WERI-Rb-1 (cell line): ENCODE data around the gene UXT.
"Not testable (repeated sequence)": the region's sequence is repeated elsewhere in the genome, so short reads cannot be mapped to it uniquely, and the experiment has no call there.

ENCODE experiments used
- DNase-seq: peaks from one replicate; pipeline ENCODE4 v3.0.0-alpha.2; 2020
- H3K27ac ChIP-seq: fragments of 250-450 bp; sonication (Bioruptor Pico); 2 replicates; pipeline ENCODE4 v1.5.1; 2020; ENCODE audit warnings: mild to moderate bottlenecking, moderate library complexity
- H3K27me3 ChIP-seq: fragments of 250-450 bp; sonication (Bioruptor Pico); 2 replicates; pipeline ENCODE4 v1.5.1; 2021; ENCODE audit warnings: mild to moderate bottlenecking, low read depth, moderate library complexity; ENCODE audit not compliant: insufficient read depth, severe bottlenecking
- H3K36me3 ChIP-seq: fragments of 250-450 bp; sonication (Bioruptor Pico); 2 replicates; pipeline ENCODE4 v1.5.1; 2020; ENCODE audit warnings: mild to moderate bottlenecking, moderate library complexity
- H3K4me3 ChIP-seq: 2 replicates; pipeline ENCODE4 v1.5.1; 2011; ENCODE audit warnings: low read depth, mild to moderate bottlenecking, control low read depth, low read length
- H3K9me3 ChIP-seq: fragments of 250-450 bp; sonication (Bioruptor Pico); 2 replicates; pipeline ENCODE4 v1.5.1; 2021; ENCODE audit warnings: mild to moderate bottlenecking, moderate library complexity; ENCODE audit not compliant: severe bottlenecking
- CTCF ChIP-seq: IDR thresholded peaks from 2 replicates; pipeline ENCODE4 v1.5.1; 2011; ENCODE audit warnings: low read depth, mild to moderate bottlenecking, control low read depth, inconsistent platforms, low read length

Gene UXT

DNA sequence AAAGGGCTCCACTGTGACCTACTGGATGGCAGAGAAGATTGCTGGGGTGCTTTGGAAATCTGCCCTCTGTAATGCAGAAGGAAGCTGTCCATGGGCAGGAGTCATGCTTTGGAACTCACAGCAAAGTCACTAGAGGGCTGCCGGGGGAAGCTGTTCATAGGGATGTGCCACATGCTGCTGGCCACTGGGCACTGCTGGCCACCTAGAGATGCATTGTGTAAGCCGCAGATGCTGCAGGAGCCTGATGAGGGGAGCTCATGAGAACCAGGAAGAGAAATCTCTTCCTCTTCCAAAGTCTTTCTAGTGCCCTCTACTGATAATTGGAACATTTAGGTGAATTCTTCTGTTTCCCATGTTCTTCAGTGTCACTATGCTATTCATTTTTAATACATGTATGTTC lies 31.2 kb upstream of the UXT start:
- no peak for DNase-seq
- Histone ChIP-seq H3K27ac (no peak overlapping the region), H3K27me3 (no peaks in the 10 kb centered on the region), H3K9me3 (no peaks in the 10 kb centered on the region), H3K36me3 (no peaks in the 10 kb centered on the region), H3K4me3 (no peak overlapping the region)
- TF ChIP-seq CTCF, result no peak

DNA sequence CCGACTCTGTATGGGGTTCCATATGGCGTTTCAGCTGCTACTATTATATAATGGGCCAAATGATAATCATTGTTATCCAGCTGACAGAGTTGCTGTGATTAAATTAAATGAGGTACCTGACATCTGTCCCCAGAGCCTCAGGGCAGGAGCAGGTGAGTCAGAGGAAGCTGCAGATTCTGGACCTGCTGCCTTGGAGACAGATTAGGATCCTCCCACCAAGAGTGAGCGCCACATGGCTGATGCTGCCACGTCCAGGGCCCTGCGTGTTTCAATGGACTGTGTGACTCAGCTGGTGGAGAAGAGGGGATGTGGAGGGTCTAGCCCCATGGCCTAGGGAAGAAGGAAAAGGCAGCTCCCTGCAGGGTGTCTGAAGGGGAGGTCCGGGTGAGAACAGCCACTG lies 28.3 kb upstream of the UXT start:
- Histone ChIP-seq H3K27me3 (no peaks in the 10 kb centered on the region), H3K36me3 (no peaks in the 10 kb centered on the region), H3K9me3 (no peaks in the 10 kb centered on the region), H3K4me3 (no peak overlapping the region), H3K27ac (no peak overlapping the region)
- TF ChIP-seq CTCF, result no peak
- DNase-seq, result no peak

GRCh38 chrX:47683829-47684205 lies 24.8 kb upstream of the UXT start:
- no peak overlapping the region for H3K4me3 ChIP-seq
- no peak for TF ChIP-seq CTCF
- no peaks in the 10 kb centered on the region for H3K36me3 ChIP-seq
- no peak for DNase-seq
- H3K27ac ChIP-seq, result no peak overlapping the region
- H3K9me3 ChIP-seq, result no peaks in the 10 kb centered on the region
- no peaks in the 10 kb centered on the region for H3K27me3 ChIP-seq

GRCh38 chrX:47683184-47683828 lies 24.3 kb upstream of the UXT start:
- H3K27me3 ChIP-seq, result no peaks in the 10 kb centered on the region
- H3K36me3 ChIP-seq, result no peaks in the 10 kb centered on the region
- no peak overlapping the region for H3K4me3 ChIP-seq
- peak; percentile 19; the same call in 1 of the 2 replicates for TF ChIP-seq CTCF
- H3K9me3 ChIP-seq, result no peaks in the 10 kb centered on the region
- no peak for DNase-seq
- no peak overlapping the region for H3K27ac ChIP-seq

GRCh38 chrX:47675959-47676859 lies 17.2 kb upstream of the UXT start:
- not testable (repeated sequence) for H3K36me3 ChIP-seq, H3K9me3 ChIP-seq, H3K27ac ChIP-seq, H3K27me3 ChIP-seq, H3K4me3 ChIP-seq, DNase-seq

- no peak for DNase-seq
- Histone ChIP-seq H3K36me3 (no peaks in the 10 kb centered on the region), H3K9me3 (peaks cover 6% of the 10 kb centered on the region), H3K27ac (no peak overlapping the region), H3K27me3 (no peaks in the 10 kb centered on the region), H3K4me3 (no peak overlapping the region)
- no peak for TF ChIP-seq CTCF
Measured at GRCh38 chrX:47674776-47675175, 15.8 kb upstream of the UXT start.

DNA sequence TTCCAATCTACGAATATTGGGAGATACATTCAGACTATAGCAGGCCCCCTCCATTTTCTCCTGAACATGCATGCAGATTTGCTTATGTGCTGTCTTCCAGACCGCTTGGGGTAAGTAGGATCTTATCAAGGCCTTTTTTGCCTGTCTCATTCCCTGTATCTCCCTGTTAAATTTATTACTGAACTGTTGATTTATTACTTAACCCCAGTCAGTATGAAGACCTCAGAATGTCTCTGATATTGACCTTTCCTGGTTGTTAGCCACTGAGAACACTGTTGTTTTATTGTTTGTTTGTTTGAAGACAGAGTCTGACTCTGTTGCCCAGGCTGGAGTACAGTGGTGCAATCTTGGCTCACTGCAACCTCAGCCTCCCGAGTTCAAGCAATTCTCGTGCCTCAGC lies 6.8 kb upstream of the UXT start:
- H3K27ac ChIP-seq, DNase-seq, H3K27me3 ChIP-seq, H3K36me3 ChIP-seq, H3K9me3 ChIP-seq, H3K4me3 ChIP-seq: not testable (repeated sequence)
